Germinal center (tissue), 1 donor: ENCODE data around the gene SEL1L3.
"Not testable (repeated sequence)": the region's sequence is repeated elsewhere in the genome, so short reads cannot be mapped to it uniquely, and the experiment has no call there.

Experiments
- DNase-seq: peaks from one replicate; pipeline ENCODE4 v3.0.0; 2012; ENCODE audit warnings: mixed read lengths, low spot score

SEL1L3 gene

DNA sequence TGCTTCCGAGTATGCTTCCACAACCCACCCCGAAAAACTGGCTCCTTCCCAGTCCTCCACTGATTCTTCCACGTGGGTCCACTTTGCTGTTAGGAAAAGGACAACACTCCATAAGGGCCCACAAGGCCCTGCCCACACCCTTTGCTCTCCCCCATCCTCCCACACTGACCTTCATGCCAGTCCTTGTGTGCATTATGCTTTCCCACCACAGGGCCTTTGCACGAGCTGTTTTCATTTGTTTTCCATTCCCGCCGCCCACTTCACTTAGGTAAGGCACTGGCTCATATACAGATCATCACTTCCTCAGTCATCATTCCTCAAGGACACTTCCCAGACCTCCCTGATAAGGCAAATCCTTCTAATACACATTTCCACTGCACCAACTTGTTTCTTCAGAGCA lies 16.8 kb upstream of the SEL1L3 start:
- no peak for DNase-seq

DNA sequence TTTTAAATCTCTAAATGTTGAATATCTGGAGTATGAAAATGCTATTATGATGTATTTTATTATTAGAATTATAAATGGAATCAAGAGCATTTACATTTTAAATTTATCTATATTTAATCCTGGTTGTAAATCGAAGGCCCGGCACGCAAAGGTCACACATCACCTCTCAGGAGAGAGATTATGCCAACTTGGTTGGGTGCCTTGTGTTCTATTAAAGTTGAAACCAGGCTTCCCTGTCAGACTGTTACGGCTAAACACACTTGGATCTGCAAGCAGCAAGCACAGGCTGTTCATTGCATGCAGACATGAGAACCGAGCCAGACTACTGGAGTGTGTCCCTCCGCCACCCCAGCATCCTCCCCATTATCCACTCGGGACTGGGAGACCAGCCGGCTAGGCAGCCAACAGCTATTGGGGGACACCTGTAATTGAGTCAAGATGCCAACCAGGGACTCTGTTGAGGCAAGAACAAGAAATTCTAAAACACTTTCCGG lies 16.4 kb upstream of the SEL1L3 start:
- no peak for DNase-seq

DNA sequence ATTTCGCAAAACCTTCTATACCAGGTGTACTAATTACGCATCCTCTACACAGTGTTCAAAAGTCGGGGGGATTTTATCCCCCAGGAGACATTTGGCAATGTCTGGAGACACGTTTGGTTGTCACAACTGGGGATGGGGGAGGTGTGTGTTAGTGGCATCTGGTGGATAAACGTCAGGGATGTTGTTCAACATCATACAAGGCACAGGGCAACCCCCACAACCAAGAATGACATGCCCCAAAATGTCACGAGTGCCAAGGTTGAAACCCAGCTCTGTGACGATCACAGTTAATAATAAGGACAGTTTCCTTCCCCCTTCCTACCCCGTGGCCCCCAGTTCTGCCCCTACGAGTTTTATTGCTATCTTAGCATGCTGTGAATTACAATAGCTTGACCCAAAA lies 15.9 kb upstream of the SEL1L3 start:
- DNase-seq = peak; percentile 66

DNA sequence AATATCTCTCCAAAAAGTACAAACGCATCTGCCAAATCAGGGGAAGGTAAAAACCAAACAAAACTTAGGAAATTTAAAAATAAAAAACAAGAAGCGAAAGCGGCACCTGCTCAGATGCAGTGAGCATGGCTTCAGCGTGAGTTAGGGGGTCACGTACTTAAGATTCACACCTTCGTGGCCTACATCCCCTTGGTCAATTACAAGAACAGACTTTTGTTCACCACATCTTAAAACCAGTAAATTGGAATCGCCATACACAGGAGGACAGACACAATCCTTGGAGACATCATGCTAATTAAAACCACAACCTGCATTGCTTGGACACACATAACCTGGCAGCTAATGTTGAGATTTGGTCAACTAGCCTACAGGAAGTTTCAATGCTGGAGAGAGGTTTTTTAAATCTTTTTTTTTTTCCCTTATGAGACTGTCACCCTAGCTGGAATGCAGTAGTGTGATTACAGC lies 12.5 kb upstream of the SEL1L3 start:
- peak; percentile 49 for DNase-seq

DNA sequence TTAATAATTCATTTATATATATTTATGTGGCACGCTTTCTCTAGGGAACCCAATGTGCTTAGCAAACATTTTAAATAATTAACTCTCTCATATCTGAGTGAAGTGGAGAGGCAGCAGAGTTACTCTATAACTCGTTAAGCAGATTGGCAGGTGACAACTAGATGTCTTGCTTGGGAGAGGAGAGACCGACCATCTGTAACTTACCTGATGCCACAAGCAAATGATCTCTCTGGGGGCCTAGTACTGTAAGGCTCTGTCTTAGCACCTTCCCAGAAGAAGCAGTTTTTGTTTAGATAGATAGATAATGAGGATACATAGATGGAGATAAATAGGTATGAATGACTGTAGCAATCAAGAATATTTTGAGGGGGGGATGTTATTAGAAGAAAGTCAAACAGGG lies 11.9 kb upstream of the SEL1L3 start:
- no peak for DNase-seq

DNA sequence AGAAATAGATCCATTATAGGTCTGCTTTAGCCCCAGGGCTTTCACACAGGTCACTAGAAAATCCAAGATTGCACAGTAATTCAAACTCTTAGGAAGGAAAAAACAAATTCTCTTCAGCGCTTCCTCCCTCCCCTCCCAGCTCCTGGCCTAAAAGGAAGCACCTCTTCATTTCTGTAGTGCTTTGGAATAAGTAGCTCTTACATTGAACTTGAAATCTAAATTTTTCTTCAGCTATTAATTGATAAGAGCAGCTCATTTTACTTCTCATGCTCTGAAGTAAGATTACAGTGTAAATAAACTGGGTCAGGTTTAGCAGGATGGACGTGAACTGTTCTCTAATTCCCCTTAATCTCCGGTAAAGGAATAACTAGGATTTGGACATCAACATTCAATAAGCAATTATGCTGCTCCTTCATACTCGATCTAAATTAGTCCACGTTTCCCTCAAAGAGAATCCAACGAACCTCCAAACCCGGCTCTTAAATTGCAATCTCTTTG lies 10.9 kb upstream of the SEL1L3 start:
- DNase-seq = no peak

DNA sequence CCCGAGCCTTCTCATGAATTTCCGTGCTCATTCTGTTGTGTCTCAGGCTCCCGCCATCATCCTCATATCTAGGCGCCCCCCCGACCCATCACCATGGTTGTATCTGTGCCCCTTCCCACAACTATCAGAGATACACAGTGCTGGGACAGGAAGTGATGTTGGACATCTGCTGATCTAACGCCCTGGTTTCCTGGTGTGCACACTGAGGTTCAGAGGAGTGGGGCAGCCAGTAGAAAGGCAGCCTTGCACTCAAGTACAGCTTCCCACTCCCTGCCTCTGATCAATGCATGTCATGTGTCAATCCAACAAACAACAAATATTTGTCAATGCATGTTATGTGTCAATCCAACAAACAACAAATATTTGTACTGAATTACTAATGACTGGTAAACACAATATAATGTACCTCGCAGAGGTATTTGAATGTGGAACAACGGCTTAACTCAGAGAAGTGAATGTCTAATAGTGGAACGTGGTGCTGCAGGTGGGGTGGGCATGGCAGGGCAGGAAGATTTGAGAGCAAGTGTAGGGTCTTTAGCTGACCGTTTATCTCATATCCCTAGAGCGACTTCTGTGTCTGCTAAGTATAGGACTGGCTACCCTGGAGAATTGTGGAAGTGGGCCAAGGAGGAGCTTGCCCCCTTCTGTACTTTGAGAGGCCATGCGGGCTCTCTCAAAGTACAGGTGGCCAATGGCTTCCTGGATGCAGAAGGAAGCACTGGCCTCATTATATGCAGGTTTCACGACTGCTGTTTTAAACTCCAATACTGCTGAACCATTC lies 10.3 kb upstream of the SEL1L3 start:
- no peak for DNase-seq

DNA sequence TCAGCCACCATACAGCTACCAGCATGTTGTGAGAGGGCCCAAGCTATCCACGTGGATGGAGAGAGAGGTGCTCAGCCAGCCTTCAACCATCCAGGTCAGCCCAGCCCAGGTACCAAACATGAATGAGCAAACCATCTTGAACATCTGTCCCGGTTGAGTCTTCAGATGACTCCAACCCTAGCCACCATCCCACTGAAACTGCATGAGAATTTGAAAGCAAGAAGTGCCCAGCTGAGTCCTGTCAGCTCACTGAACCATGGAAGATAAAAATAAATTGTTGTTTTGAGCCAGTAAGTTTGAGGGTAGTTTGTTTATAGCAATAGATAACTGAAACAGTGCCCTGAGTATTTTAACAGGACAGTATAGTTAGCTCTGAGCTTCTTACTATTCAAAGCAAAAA lies 7.3 kb upstream of the SEL1L3 start:
- no peak for DNase-seq

DNA sequence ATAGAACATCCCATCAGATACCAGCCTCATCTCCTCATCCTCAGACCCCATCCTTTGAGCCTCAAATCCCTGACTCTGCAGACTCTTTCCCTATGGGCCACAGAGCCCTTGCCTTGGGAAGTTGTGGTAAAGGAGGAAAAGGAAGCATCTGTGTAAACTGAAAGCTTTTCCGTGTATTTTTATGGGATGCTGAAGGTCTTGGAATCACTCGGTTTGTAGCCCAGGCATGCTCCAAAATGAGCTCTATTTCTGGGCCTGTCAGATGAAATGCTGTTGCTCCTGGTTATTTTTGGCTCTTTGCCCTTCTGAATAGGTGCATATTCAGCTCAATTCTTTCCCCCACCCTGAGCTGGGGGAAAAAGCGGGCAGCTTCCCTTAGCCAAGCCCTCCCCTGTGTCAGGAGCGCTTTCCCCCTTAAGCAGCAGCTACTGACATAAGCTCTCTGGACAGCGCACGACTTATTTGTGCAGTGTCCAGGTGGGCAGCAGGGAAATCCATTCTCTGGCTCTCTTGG lies 5.0 kb upstream of the SEL1L3 start:
- DNase-seq = no peak

DNA sequence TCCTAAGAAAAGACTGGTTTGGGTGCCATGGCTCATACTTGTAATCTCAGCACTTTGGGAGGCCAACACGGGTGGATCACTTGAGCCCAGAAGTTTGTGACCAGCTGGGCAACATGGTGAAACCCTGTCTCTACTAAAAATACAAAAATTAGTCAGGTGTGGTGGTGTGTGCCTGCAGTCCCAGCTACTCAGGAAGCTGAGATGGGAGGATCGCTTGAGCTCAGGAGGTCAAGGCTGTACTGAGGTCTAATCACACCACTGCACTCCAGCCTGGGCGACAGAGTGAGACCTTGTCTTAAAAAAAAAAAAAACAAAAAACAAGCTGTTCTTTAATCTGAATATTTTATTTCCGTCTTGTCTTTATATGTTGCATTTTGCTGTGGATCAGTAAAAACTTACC lies 3.6 kb upstream of the SEL1L3 start:
- DNase-seq = not testable (repeated sequence)

DNA sequence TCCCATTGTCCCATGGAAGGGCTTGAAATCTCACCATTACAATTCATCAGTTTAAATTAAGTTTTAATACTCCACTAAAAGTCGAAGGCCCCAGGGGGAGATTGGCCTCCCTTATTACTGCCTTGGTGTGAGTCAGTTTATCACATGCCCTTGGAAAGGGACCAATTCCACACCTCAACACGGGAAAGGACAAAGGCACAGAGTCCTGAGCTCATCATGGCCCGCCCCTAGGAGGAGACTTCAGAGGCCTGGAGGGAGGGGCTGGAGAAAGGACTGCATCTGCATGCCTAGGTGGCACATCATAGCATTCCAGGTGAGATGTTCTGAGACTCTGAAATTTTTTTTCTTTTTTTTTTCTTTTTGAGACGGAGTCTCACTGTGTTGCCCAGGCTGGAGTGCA lies 2.8 kb upstream of the SEL1L3 start:
- DNase-seq = peak; percentile 55

DNA sequence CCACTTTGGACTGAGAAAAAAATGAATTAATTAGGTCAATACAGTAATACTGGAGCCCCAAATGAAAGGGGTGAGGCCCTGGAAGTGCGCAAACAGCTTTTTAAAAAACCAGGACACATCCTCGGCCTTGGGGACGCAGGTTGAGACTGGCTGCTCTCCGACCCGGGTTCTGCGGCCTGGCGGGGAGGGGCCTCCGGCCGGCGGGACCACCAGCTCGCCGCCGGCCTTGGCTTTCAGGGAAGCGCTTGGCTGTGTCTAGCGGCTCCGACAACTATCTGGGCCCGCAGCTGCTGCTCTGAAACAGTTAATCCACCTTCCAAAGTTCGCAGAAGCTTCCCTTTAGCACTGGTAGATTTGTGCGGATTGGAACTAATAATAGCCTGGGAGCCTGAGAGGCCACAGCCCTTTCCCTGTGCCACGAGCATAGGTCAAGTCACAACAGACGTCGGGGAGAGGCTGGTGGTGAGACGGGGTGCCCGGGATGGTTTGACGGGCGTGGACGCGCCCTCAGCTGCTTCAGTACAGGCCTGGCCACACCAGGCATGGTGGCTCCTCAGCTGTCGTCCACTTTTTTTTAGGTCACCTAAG lies 1.1 kb upstream of the SEL1L3 start:
- no peak for DNase-seq

DNA sequence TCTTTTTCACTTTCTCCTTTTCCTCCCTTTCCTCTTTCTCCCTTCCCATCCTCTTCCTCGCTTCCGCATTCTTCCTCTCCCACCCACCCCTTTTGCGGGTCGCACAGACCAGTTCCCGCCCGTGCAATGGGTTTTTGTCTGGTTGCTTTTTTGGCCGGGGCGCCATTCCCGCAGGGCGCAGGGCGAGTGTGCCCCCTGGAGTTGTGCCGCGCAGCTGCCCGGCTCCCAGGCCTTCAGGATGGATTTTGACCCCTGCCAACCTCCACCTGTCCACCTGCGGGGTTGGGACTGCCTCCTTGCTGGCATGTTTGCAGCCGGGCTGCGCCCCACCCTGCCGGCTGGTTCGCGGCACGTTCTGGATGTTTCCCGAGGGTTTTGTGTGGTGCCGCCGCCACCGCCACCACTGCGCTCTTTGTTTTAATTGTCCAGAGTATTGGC lies 578 bp upstream of the SEL1L3 start:
- DNase-seq = peak; percentile 45

DNA sequence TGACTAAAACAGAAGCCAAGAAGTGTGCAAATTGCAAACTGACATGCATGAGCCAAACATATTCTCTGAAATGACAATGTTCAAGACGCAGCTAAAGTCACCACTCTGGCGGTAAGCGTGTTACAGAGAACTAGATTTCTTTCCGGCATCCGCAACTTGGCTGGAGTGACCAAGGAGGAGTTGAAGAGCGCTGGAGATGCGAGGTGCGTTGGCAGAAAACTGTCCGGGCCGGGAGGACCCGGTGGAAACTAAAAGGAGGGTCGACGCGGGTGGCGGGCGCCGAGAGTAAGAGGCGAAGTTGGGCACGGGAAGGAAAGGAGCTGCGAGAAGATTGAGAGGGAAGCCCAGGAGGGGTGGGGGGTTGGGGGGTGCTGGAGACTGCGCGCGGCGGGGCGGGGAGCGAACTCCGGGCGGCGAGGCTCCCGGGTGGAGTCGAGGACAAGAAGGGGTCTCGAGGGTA lies 807 bp downstream of the SEL1L3 start:
- no peak for DNase-seq

DNA sequence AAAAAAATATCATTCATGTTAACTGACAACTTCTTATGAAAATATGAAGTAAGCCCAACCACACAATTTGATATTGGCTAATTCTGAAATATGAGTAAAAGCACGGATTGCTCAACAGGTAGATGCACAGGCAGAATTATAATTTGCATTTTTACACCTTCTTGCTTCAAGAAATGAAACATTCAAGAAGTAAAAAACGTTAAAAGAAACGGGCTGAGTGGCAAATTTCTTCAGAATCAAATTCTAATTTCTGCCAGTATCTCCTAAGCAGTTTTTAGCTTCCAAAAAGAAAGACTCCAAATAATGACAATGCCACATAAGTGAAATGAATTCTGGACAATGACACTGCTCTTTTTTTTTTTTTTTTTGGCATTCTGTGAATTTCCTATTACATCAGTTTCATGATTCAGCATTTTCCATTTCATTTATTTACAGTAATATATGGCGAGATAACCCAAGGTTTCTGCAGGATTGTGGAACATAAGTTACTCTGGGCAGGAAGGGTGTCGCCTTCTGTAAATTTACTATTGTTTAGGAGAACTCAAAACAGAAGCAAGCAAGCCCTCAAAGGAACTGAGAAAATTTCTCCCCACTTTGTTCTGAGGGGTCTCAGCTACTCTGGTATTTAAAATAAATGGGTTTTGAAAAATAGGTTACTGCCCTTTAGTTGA lies 1.4 kb downstream of the SEL1L3 start:
- no peak for DNase-seq

DNA sequence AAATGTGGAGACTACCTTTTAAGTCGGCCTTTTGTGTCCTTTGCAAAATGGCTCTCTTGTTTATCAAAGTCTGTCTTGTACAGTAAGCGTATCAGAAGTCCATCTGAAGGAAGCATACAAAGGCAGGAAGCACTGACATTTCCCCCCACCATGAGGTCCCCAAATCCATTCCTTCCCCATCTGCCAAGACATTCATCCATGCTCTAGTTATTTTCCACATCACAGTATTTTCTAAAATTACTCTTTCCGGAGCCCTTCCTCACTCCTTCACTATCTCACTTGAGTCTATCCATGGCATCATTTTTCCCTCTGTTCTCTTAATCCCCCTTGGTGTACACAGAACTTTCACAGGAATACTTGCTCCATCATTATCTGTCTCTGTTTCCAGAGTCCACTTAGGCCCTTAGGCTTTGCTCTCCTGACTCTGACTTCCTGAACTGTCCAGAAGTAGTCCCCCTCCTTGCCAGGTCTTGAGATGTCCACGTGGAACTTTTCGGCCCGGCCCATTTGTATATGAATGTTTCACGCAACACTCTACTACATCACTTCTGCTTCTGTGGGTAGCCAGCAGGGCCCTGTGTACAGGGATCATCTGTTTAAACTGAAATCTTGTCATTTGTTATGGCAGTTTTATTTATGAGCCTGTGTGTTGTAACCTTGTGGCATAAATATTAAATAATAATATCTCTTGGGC lies 2.1 kb downstream of the SEL1L3 start:
- no peak for DNase-seq

DNA sequence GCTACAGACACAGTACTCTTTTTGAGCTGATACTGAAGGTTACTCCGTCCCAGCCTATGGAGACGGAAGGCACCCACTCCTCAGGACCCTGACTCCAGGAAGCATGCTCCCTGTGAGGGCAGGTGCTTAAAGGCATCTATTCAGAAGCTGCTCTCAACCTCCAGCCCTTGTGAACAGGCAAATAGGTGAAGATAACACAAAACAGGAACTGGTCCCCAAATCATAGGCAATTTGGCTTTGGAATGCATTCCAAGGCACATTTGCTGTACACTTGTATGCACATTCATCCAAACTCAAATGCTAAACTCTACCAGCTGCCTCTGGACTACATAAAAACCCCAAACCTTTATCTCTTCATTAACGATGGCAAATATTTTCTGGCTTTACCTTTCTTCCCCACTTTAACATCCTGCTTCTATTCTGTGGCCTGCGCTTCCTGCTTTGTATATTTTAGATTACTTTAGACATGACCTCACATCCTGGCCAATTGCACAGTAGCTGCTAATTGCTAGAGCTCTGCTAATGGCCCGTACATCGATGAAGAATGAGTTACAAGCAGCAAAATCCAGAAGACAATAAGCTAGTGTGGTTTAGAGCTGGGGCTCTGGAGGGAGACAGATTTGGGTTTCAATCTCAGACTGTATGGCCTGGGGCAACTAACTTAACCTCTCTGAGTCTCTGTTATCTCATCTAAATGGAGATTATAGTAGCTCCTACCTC lies 3.2 kb downstream of the SEL1L3 start:
- DNase-seq = no peak

DNA sequence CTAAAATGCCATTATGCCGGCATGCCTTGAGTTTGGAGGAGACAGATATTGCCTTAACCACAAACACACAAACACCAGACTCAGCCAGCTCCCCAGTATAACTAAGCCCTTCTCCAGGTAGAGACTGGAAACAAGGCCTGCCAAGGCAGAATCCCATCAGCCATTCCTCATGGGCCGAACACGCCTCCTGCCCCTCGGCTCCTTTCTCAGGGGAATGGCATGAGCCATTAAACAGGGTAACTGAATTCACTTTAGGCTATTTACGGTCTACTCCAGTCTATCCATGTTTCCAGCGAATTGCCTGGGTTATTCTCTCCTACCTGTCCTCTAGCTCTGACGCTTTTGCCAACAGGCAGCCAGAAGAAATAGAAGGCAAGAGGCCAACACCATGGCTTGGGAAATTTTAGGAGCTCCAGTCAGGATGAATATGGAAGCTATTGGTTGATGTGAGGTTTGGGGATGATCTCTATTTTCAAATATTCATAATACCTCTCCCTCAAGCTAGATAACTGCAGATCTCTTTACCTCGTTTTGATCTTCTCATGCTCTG lies 4.9 kb downstream of the SEL1L3 start:
- DNase-seq = no peak

DNA sequence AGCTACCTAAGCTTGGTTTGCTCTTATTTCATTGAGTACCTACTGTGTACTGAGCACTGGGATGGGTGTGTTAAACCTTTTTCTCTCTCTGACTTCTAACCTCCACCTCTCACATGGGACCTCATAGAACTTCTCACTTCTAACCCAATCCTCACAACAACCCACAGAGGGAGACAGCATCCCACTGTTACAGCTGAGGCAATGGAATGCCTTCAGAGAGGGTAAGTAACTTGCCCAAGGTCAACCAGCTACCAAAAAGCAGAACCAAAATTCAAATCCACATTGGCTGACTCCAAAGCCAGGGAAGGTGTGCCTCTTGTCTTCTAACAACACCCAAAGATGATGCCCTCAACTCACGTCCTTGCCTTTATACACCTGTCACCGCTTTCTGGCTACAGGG lies 5.4 kb downstream of the SEL1L3 start:
- DNase-seq = no peak

DNA sequence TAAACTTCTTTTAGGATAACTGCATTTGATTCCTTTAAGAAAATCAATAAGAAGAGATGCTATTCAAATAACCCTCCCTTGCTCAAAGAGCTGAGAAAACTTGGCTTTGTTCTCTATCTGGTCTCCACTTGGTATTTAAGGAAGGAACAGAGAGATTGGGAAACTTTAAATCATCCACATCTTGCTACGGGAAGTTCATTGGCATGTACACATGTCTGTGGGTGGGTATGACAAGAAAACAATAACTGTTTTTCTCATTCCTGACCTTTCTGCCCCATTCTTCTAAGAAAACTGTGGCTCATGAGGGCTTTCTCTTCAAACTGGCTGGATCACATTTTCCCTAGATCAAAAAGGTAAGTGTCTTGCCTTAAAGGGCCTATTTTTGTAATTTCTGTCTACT lies 6.0 kb downstream of the SEL1L3 start:
- no peak for DNase-seq

DNA sequence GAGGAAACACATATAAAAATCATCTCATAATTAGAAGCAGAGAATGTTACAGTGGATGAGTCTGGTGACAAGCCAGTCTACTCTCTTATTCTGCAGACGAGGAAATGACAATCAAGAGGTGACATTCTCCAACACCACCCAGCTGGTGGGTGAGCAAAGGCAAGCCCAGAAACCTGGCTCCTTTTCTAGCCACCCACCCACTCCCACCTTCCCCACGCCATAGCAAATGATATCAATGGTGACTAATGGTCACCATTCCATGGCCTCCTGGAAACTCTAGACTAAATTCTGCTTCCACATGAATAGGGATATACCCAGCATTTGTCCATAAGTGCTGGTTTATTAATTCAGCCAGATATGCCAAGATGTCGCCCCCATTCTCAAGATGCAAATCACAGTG lies 10.7 kb downstream of the SEL1L3 start:
- no peak for DNase-seq
